ENCODE results near the gene HERC5.

The HERC5 gene

DNA sequence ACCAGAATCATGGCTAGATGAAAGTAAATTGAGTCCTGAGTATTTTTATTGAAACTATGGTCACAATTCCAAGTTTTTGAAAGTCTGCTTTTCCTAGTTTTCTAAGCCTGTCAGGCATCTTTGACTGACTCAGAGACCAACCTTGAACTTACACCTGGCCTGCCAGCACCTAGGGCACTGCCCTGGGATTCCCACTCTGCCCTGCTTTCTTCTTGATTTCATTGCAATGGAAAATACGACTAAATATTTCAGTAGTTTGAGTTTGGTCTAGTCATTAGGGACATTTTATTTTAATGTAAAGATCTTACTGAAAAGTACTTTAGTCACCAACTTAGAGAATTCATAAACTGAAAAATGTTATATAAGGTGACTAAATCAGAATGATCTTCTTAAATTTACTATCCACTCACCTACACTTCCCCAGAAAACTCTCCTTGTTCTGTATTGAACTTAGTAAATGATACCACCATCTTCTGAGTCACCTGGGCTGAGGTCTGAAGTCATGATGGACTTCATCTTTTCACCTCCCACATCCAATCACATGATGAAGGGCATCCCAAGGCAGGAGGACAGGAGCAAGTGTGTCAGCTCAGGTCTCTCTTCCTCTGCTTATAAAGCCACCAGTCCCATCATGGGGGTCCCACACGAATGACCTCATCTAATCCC lies 78.3 kb downstream of the HERC5 start:
- H3K27ac ChIP-seq, result no peak overlapping the region
- TF ChIP-seq, protein P1, sequence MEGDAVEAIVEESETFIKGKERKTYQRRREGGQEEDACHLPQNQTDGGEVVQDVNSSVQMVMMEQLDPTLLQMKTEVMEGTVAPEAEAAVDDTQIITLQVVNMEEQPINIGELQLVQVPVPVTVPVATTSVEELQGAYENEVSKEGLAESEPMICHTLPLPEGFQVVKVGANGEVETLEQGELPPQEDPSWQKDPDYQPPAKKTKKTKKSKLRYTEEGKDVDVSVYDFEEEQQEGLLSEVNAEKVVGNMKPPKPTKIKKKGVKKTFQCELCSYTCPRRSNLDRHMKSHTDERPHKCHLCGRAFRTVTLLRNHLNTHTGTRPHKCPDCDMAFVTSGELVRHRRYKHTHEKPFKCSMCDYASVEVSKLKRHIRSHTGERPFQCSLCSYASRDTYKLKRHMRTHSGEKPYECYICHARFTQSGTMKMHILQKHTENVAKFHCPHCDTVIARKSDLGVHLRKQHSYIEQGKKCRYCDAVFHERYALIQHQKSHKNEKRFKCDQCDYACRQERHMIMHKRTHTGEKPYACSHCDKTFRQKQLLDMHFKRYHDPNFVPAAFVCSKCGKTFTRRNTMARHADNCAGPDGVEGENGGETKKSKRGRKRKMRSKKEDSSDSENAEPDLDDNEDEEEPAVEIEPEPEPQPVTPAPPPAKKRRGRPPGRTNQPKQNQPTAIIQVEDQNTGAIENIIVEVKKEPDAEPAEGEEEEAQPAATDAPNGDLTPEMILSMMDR (conservative IDR thresholded peaks at IDR 0.05), result no peak

GRCh38 chr4:88537709-88538108 lies 80.8 kb downstream of the HERC5 start:
- TF ChIP-seq, protein P1 (conservative IDR thresholded peaks at IDR 0.05), result no peak

GRCh38 chr4:88539322-88540068 lies 82.6 kb downstream of the HERC5 start:
- TF ChIP-seq, protein P1 (conservative IDR thresholded peaks at IDR 0.05), result peak; percentile 84
- peak overlapping the region; percentile 67 for H3K27ac ChIP-seq

More at GRCh38 chr4:88537709-88538108, 80.8 kb downstream of the HERC5 start:
- no peak overlapping the region for H3K27ac ChIP-seq

DNA sequence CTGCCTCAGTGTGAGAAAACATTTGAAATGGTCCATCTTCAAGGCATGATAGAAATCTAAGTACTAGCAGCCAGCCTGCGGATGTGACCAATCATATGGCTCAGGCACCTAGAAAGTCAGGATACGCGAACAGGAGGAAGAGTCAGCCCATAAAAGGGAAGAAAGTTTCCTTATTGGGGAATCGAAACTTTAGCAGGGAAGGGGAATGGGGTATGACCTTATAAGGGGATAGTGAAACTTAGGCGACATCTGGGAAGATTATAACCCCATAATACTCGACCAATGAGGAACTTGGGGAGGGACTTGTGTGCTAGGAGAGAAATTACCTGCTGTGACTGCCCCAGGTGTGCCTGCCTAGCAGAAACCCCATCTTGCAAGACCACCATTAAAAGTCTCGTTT lies 92.9 kb downstream of the HERC5 start:
- no peak overlapping the region for H3K27ac ChIP-seq
- TF ChIP-seq, protein P1 (conservative IDR thresholded peaks at IDR 0.05), result no peak
